ENCODE data around the gene SPRN. TPM values are rescaled to one million over a fixed set of nuclear protein-coding genes. Genes with fewer than 3 reads are reported as not detected.
"Not testable (repeated sequence)": the region's sequence is repeated elsewhere in the genome, so short reads cannot be mapped to it uniquely, and the experiment has no call there.

SPRN gene
- total RNA-seq, 1 donor, result 0.18 TPM

DNA sequence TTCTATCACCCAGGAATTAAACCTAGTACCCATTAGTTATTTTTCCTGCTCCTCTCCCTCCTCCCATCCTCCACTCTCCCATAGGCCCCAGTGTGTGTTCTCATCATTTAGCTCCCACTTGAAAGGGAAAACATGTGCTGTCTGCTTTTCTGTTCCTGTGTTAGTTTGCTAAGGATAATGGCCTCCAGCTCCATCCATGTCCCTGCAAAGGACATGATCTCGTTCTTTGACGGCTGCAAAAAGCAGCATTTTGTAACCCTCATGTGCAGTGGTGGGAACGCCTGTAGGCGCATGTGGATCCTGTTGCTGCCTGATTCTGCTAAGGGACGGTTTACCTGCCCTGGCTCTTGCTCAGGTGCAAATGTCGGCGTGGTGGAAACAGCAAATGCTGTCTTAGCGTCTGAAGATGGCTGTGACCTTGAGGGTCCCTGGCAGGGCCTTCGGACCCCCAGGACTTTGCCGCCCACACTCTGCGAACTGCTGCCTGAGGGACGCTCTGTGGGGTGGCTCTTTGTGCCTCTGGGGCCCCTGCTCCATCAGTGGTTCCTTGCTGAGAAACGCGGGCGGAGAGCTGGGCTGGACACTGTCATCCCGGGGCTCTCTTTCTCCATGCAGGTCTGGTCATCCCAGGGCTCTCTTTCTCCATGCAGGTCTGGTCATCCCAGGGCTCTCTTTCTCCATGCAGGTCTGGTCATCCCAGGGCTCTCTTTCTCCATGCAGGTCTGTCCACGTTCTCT, 36.0 kb downstream of the SPRN start:
- no peak for DNase-seq (ENCODE audit: low read depth)
- H3K4me3 ChIP-seq (ENCODE audit: low read depth, low read length), result no peak overlapping the region
- TF ChIP-seq, protein P1, sequence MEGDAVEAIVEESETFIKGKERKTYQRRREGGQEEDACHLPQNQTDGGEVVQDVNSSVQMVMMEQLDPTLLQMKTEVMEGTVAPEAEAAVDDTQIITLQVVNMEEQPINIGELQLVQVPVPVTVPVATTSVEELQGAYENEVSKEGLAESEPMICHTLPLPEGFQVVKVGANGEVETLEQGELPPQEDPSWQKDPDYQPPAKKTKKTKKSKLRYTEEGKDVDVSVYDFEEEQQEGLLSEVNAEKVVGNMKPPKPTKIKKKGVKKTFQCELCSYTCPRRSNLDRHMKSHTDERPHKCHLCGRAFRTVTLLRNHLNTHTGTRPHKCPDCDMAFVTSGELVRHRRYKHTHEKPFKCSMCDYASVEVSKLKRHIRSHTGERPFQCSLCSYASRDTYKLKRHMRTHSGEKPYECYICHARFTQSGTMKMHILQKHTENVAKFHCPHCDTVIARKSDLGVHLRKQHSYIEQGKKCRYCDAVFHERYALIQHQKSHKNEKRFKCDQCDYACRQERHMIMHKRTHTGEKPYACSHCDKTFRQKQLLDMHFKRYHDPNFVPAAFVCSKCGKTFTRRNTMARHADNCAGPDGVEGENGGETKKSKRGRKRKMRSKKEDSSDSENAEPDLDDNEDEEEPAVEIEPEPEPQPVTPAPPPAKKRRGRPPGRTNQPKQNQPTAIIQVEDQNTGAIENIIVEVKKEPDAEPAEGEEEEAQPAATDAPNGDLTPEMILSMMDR (IDR thresholded peaks at IDR 0.05; ENCODE audit: insufficient read depth, low read length), result no peak

DNA sequence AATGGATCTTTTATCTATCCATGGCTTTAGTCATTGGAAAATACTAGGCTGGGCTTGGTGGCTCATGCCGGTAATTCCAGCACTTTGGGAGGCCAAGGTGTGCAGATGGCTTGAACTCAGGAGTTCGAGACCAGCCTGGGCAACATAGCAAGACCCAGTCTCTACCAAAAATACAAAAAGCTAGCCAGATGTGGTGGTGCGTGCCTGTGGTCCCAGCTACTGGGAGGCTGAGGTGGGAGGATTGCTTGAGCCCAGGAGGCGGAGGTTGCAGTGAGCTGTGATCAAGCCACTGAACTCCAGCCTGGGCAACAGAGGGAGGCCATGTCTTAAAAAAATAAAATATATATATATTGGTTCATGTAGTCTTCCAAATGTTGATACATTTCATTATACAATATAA, 37.5 kb downstream of the SPRN start:
- H3K4me3 ChIP-seq (ENCODE audit: low read depth, low read length), result not testable (repeated sequence)

DNA sequence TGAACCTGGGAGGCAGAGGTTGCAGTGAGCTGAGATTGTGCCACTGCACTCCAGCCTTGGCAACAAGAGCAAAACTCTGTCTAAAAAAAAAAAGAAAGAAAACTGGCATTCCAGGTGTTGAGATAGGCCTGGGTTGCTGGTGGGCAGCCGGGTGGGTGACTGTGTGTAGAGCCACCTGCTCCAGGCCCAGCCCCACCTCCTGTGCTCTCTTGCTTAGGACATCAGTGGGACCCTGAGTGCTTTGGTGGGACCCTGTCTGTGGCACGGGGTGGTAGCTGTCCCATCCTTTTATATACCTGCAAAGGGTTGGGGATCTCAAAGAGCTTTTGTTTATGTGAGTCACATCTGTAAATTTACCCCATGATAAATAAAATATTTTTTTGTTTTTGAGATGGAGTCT, 39.2 kb downstream of the SPRN start:
- no peak for DNase-seq (ENCODE audit: low read depth)

More for the DNA sequence above, 37.5 kb downstream of the SPRN start:
- DNase-seq (ENCODE audit: low read depth), result not testable (repeated sequence)

DNA sequence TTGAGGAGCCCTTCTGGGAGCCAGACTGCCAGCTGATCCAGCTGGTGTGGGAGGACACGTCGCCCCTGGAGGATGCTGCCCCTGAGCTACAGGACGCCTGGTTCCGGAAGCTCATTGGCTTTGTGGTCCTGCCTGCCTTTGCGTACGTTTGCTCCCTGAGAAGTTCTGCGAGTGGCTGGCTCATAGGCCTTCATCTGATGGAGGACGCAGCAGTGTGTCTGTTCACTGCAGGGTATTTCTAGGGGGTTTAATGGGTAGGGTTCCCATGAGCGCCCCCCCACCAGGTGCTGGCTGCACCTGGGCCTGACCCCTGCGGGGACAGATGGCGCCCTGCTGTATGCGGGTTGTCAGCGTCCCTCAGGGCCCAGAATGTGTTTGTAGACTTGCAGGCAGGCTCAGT, 40.4 kb downstream of the SPRN start:
- no peak for DNase-seq (ENCODE audit: low read depth)
- H3K4me3 ChIP-seq (ENCODE audit: low read depth, low read length), result no peak overlapping the region
- TF ChIP-seq, protein P1 (IDR thresholded peaks at IDR 0.05; ENCODE audit: insufficient read depth, low read length), result no peak

More for the DNA sequence above, 39.2 kb downstream of the SPRN start:
- H3K4me3 ChIP-seq (ENCODE audit: low read depth, low read length), result no peak overlapping the region
- TF ChIP-seq, protein P1 (IDR thresholded peaks at IDR 0.05; ENCODE audit: insufficient read depth, low read length), result no peak

DNA sequence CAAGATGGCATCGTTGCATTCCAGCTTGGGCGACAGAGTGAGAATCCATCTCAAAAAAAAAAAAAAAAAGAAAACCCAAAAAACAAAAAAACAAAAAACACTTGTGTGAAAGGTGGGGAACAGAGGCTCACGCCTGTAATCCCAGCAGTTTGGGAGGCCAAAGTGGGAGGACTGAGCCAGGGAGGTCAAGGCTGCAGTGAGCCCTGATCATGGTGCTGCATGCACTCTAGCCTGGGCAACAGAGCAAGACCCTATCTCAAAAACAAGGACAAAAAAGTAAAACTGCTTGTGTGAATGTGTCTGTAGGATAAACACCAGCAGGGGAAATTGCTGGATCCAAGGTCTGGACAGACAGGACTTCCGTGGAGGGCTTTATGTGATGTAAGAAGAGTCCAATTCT, 40.9 kb downstream of the SPRN start:
- no peak for DNase-seq (ENCODE audit: low read depth)
- H3K4me3 ChIP-seq (ENCODE audit: low read depth, low read length), result no peak overlapping the region
- TF ChIP-seq, protein P1 (IDR thresholded peaks at IDR 0.05; ENCODE audit: insufficient read depth, low read length), result no peak

DNA sequence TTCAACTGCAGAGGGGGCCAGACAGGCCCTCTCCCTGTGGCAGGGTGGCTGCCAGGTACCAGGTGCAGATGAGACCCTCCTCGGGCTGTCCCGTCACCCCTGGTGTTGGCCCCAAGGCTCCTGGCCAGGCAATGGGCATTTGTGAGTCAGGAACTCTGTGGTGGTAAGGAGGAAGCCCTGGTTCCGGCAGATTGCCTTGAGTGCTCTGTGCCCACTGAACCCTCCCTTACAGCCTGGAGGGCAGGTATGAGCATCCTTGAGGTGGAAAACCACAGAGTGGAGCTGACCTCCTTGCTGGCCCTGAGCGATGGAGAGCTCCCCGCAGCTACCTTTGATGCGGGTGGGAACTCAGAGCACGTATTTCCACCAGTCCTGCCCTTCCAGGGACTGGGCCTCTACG, 43.4 kb downstream of the SPRN start:
- TF ChIP-seq, protein P1 (IDR thresholded peaks at IDR 0.05; ENCODE audit: insufficient read depth, low read length), result no peak
- DNase-seq (ENCODE audit: low read depth), result no peak
- H3K4me3 ChIP-seq (ENCODE audit: low read depth, low read length), result no peak overlapping the region

DNA sequence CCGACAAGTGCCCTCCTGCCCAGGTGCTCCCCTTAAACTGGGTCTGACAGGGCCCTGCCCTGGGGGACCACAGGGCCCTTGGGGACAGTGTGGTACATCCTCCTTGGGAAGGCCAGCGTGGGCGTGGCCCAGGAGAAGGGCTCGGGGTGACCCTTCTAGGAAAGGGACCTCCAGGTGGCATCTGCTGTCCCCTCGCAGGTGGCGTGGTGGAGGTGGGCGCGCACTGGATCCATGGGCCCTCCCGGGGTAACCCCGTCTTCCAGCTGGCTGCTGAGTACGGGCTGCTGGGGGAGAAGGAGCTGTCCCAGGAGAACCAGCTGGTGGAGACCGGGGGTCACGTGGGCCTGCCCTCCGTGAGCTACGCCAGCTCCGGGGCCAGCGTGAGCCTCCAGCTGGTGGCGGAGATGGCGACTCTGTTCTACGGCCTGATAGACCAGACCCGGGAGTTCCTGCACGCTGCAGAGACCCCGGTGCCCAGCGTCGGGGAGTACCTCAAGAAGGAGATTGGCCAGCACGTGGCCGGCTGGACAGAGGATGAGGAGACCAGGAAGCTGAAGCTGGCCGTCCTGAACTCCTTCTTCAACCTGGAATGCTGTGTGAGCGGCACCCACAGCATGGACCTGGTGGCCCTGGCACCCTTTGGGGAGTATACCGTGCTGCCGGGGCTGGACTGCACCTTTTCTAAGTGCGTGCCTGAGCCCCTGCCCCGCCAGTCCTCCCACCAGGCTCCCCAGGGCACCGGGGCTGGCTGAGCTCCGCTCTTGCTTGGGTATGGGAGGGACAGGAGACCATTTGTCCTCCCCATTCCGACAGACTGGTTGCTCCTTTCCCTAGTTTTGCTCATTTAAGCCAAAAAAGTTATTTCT, 44.4 kb downstream of the SPRN start:
- TF ChIP-seq, protein P1 (IDR thresholded peaks at IDR 0.05; ENCODE audit: insufficient read depth, low read length), result no peak
- H3K4me3 ChIP-seq (ENCODE audit: low read depth, low read length), result peak overlapping the region; percentile 65
- no peak for DNase-seq (ENCODE audit: low read depth)

Measured in fibroblast of the aortic adventitia (primary cell).